Measurements from ENCODE around the gene MAPK12.

GRCh38 chr22:50236731-50237409, 24.6 kb downstream of the MAPK12 start:
- no peak for TF ChIP-seq SPI1 (IDR thresholded peaks at IDR 0.05; ENCODE audit: low read depth, low read length)
- TF ChIP-seq POLR2AphosphoS5 (IDR thresholded peaks at IDR 0.05; ENCODE audit: low read depth, low read length): no peak
